Spleen (tissue), 7 donors: Measurements from ENCODE around the gene TRIM29.

Experiments used
- POLR2AphosphoS5 ChIP-seq, 3 donors: sonication (generic); formaldehyde crosslinking; IDR thresholded peaks; one replicate each; pipeline ENCODE4 v1.5.1; 2017; ENCODE audit warnings: antibody characterized with exemption in 3 of 3
- TF ChIP-seq, protein P1 (sequence below), 11 experiments: fragments of 200-600 bp in 7 of 11; fragments of 450-650 bp in 4 of 11; sonication (generic) in 4 of 11; IDR thresholded peaks in 8 of 11; conservative IDR thresholded peaks in 3 of 11; 1 replicate in 7 of 11; 2 replicates in 4 of 11; pipeline versions ENCODE4 v1.4.0 to v1.8.0; 2016 to 2021; ENCODE audit warnings: antibody characterized with exemption in 11 of 11, inconsistent platforms in 4 of 11, mild to moderate bottlenecking in 1 of 11
- donor health status: DM: no; HTN: no; CAD: no; lungs with moderate emphysema.
- donor health status: DM: no; HTN: no; CAD: no.
- donor health status: DM: no; HTN: no; CAD: no.

DNA sequence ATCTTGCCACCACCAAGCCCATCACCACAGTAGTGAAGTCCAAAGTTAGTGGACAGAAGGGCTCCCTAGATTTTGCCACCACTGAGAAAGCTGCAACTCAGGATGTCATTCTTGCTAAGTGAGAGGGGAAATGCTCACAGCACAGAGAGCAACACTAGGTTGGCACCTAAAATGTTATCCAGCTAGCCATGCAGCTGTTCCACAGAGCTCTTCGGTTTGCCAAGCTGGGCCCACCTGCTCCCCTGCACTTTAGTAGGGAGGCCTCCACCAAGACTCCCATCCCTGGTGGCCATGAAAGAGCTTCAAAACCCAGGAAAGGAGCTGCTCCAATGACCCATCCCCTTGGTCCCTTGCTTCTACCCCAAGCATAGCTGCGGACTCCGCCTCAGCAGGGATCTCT lies 63.8 kb downstream of the TRIM29 start:
- TF ChIP-seq, protein P1, sequence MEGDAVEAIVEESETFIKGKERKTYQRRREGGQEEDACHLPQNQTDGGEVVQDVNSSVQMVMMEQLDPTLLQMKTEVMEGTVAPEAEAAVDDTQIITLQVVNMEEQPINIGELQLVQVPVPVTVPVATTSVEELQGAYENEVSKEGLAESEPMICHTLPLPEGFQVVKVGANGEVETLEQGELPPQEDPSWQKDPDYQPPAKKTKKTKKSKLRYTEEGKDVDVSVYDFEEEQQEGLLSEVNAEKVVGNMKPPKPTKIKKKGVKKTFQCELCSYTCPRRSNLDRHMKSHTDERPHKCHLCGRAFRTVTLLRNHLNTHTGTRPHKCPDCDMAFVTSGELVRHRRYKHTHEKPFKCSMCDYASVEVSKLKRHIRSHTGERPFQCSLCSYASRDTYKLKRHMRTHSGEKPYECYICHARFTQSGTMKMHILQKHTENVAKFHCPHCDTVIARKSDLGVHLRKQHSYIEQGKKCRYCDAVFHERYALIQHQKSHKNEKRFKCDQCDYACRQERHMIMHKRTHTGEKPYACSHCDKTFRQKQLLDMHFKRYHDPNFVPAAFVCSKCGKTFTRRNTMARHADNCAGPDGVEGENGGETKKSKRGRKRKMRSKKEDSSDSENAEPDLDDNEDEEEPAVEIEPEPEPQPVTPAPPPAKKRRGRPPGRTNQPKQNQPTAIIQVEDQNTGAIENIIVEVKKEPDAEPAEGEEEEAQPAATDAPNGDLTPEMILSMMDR (IDR thresholded peaks at IDR 0.05 in 8 of 11, conservative IDR thresholded peaks at IDR 0.05 in 3 of 11) = no peak
- no peak for TF ChIP-seq POLR2AphosphoS5 (IDR thresholded peaks at IDR 0.05)
